Stomach (tissue), 4 donors: ENCODE measurements around the gene DLG2.

Experiments
- EP300 ChIP-seq: sonication (generic); formaldehyde crosslinking; IDR thresholded peaks from one replicate; pipeline ENCODE4 v1.6.1; 2017; ENCODE audit warnings: antibody characterized with exemption
- POLR2A ChIP-seq, 4 donors: fragments of 450-650 bp; IDR thresholded peaks; one replicate each; pipeline ENCODE4 v1.6.1; 2016; ENCODE audit warnings: antibody characterized with exemption in 4 of 4, control low read depth in 2 of 4, mild to moderate bottlenecking in 1 of 4, moderate library complexity in 1 of 4
- POLR2AphosphoS5 ChIP-seq, 3 donors: sonication (generic); formaldehyde crosslinking; IDR thresholded peaks; one replicate each; pipeline ENCODE4 v1.6.1; 2016; ENCODE audit warnings: antibody characterized with exemption in 3 of 3
- TF ChIP-seq, protein P1 (sequence below), 7 experiments: fragments of 450-650 bp in 4 of 7; fragments of 200-600 bp in 3 of 7; sonication (generic) in 3 of 7; IDR thresholded peaks; one replicate each; pipeline ENCODE4 v1.5.1; 2016 to 2019; ENCODE audit warnings: antibody characterized with exemption in 7 of 7, control low read depth in 2 of 7, mild to moderate bottlenecking in 1 of 7

DNA sequence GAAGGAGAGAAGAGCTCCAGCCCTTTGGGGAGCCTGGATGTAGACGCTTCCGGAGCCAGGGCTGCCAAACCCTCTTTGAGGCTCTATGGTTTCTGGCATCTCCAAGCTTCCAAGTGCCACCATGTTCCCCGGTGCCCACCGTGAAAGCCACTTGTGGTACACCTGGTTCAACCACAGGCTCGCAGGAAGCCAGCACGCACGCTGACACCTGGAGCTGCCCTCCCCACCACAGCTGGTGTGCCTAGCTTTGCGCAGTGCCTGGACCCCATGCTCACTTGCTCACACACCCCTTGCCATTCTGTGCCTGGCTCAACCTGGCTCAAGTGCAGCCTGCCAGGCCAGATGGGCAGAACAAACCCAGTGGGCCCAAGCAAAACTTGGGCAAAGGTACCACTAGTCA, 831.4 kb downstream of the DLG2 start:
- TF ChIP-seq, protein P1, sequence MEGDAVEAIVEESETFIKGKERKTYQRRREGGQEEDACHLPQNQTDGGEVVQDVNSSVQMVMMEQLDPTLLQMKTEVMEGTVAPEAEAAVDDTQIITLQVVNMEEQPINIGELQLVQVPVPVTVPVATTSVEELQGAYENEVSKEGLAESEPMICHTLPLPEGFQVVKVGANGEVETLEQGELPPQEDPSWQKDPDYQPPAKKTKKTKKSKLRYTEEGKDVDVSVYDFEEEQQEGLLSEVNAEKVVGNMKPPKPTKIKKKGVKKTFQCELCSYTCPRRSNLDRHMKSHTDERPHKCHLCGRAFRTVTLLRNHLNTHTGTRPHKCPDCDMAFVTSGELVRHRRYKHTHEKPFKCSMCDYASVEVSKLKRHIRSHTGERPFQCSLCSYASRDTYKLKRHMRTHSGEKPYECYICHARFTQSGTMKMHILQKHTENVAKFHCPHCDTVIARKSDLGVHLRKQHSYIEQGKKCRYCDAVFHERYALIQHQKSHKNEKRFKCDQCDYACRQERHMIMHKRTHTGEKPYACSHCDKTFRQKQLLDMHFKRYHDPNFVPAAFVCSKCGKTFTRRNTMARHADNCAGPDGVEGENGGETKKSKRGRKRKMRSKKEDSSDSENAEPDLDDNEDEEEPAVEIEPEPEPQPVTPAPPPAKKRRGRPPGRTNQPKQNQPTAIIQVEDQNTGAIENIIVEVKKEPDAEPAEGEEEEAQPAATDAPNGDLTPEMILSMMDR (IDR thresholded peaks at IDR 0.05): no peak
- TF ChIP-seq POLR2A (IDR thresholded peaks at IDR 0.05) (no peak), POLR2AphosphoS5 (IDR thresholded peaks at IDR 0.05) (no peak), EP300 (no peak)
